ENCODE results near the gene NAA25.

Gene NAA25

DNA sequence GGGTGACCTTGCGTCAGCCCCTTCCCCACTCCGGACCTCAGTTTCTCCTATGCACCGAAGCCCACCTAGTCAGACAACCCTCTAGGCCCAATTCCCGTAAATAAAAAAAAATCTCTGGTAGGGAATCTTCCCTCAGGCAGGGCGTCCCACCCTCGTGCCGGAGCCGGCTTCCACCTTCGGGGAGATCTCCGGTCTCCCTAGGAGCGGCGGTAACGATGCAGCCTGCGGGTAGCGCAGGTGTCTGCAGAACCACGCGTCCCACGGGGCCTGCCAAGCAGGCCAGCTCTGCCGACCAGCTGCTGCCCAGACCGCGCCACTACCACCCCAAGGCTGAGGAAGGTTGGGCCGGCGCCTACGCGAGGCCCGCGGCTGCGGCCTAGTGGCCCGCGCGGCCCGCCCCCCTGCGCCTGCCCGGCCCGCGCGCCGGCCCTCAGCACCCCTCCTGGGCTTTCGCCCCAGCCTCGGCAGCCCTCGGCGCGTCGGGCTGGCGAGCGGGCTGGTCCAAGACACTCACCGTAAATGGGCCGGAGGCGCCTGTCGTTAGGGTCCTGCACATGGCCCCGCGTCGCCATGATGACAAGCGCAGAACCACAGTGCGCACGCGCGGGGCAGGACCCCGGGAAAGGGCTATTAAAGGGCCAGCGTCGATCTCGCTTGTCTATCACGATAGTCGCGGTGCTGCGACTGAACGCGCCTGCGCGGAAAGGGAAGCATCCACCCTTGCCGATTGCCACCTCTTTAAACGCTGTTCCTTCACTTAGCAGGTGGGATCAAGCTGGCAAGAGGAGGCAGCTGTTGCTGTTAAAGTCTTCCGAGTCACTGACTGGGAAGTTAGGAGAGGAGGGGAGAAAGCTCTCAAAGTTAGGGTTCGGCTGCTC, at the start of gene NAA25:
NAA25 (minus strand) TSS at position 582 of the 878 bp plus-strand sequence; CDS start at position 572, 10 bp downstream.
- peak; percentile 81 to 98 (median 88) for DNase-seq
- intact Hi-C loops (cut with DNase I): loop anchor here (2.0 to 5.0 kb wide), 2 partner anchors 96 to 279 kb away; partner anchors contain the start of genes ERP29 and TMEM116

DNA sequence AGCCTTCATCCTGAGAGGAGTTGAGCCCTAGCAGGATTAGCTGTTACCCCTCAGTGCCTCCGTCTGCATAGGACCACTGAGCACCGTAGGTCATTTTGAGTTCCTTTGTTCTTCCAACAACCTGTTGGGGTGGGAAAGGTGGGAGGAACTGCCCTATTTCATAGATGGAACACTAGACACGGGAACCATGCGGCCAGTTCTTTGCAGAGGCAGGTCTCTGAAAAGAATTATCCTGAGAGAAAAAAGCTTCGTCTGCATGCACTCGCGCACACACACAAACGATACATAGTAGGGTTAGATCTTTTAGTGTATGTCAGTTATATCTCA, 45.3 kb upstream of the NAA25 start:
- intact Hi-C loops (cut with DNase I): no loop called here
- DNase-seq: no peak

DNA sequence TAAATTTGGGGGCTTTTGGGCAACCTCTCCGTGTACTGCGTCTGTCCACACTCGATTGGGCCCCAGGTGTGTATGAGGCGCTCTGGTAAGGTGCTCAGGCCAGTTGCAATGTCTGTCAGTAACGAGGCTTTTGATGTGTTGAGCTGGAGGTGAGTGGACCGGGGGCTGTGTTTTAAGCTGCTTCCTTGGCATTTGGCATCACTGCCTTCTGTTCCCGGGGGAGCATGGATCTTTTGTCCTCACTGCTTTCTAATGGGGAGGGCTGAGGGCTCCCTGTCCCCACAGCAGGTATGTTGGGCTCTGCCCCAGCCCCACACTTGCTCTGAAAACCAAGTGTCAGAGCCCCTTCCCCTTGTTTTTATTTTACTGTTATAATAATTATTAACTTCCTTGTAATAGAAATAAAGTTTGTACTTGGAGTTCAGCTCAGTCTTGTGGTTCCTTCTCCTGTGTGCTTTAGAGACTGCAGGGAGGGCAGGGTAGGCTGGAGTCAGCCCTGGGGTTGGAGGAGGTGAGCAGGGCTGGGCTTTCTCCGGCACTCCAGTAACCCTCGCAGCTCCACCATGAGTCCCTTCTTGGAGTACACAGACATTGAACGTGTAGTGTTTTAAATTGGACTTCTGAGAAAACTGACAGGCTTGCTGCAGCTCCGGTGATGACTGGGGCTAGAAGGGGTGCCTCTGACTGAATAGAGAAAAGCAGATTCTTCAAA, 44.8 kb upstream of the NAA25 start:
- DNase-seq: peak in 1 of 10 donors; percentile 47
- intact Hi-C loops (cut with DNase I): no loop called here

DNA sequence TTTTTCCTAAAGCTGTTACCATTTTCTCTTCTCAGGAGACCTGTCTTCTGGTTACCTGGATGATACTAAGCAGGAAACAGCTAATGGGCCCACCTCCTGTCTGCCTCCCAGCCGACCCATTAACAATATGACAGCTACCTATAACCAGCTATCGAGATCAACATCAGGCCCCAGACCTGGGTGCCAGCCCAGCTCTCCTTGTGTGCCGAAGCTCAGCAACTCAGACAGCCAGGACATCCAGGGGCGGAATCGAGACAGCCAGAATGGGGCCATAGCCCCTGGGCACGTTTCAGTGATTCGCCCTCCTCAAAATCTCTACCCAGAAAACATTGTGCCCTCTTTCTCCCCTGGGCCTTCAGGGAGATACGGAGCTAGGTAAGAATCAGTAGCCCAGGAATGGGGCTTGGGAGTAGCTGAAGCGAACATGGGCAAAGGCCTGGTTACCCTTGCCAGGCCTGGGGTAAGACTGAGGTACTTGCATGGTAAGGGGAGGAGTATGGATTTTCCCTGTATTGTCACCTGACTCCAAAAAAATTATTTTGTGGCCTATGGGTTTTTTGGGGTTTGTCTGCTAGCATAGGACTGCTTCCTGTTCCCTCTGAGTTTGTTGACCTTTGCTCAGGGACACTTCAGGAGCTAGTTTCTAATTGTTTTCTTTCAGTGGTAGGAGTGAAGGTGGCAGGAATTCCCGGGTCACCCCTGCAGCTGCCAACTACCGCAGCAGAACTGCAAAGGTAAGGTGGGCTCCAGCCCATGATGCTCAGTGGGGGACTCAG, 43.4 kb upstream of the NAA25 start:
- DNase-seq: peak in 2 of 10 donors; percentile 18 to 37
- intact Hi-C loops (cut with DNase I): no loop called here

- DNase-seq: no peak
These were observed 41.0 kb upstream of the NAA25 start for GRCh38 chr12:112149596-112149995.

DNA sequence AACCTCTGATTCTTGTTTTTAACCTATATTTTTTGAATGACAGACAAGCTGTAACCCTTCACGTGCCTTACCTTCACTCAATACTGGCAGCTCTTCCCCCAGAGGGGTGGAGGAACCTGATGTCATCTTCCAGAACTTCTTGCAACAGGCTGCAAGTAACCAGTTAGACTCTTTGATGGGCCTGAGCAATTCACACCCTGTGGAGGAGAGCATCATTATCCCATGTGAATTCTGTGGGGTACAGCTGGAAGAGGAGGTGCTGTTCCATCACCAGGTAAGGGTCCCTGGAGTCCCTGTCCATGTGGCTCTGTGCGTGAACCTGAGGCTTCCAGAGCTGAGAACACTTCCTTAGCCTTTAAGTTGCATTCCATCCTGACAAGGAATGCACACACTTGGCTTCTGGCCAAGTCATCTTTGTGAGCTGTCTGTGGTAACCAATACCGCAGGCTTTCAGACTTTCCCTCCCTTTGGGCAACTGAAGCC, 39.5 kb upstream of the NAA25 start:
- DNase-seq: no peak
- intact Hi-C loops (cut with DNase I): no loop called here

More at GRCh38 chr12:112149596-112149995, 41.0 kb upstream of the NAA25 start:
- intact Hi-C loops (cut with DNase I): no loop called here

GRCh38 chr12:112146123-112146522, 37.5 kb upstream of the NAA25 start:
- no peak for DNase-seq
- intact Hi-C loops (cut with DNase I): no loop called here

DNA sequence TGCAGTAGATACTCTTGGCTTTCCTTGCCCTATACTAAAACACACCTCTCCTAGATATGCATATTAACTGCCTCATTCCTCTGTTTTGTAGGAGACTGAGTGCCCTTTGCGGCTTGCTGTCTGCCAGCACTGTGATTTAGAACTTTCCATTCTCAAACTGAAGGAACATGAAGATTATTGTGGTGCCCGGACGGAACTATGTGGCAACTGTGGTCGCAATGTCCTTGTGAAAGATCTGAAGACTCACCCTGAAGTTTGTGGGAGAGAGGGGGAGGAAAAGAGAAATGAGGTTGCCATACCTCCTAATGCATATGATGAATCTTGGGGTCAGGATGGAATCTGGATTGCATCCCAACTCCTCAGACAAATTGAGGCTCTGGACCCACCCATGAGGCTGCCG, 32.1 kb upstream of the NAA25 start:
- DNase-seq: no peak
- intact Hi-C loops (cut with DNase I): no loop called here

- no peak for DNase-seq
- intact Hi-C loops (cut with DNase I): no loop called here
These were observed 26.1 kb upstream of the NAA25 start for GRCh38 chr12:112134731-112135130.

DNA sequence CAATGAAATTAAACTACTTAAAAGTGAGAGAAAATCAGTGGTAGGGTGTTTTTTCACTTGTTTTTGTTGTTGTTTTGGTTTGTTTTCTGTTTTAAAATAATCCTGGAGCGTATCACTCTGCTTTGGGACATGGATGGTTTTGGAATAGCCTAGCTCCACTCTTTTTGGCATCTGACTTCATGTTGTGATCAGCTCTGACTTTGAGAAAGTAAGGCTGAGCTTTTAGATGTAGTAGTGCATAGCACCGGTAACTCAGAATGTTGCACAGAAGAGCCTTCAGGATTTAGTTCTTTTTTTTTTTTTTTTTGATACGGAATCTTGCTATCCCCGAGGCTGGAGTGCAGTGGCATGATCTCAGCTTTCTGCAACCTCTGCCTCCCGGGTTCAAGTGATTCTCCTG, 24.8 kb upstream of the NAA25 start:
- intact Hi-C loops (cut with DNase I): no loop called here
- no peak for DNase-seq

DNA sequence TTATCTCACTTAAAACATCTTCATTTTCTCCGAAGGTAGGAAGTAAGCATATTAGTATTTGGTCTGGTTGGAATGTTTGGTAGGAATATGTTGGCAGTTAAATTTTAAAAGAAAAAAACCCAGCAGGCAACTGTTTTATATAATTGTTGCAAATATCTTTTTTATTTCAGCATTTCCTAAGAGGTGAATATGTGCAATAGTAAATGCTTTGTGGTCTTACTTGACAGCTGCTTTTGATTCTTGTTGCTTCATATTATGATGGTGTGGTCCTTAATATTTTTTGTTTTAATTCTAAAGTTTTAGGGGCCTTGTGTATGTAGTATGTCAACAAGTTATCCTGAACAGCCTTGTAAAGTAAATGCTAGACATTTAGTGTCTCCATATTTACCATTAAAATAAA, 23.1 kb upstream of the NAA25 start:
- intact Hi-C loops (cut with DNase I): no loop called here
- DNase-seq: no peak

GRCh38 chr12:112130441-112130998, 21.9 kb upstream of the NAA25 start:
- intact Hi-C loops (cut with DNase I): no loop called here
- no peak for DNase-seq

GRCh38 chr12:112126911-112127310, 18.3 kb upstream of the NAA25 start:
- intact Hi-C loops (cut with DNase I): loop anchor here (5.0 kb wide), 1 partner anchor 255 kb away; the partner anchor contains the start of gene HECTD4
- no peak for DNase-seq

DNA sequence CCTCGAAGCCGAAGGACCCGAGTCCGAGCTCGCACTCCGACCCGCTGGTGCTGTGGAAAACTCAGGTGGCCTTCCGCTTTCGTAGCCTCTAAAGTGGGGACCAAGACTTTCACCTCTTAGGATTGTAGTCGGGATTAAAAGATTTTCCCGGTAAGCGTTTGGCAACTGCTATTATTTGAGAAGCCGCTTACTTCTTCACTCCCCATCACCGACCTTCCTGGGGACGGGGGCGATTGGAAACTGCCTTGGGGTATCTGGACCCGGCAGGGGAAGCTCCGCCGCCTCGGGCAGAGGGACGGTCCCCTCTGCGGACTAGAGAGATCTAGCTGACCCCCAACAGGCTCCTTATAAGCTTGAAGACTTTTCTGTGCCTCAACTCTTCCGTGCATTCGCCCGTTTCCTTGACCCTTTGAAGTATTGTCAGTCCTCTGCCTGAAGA, 17.4 kb upstream of the NAA25 start:
- peak in 1 of 10 donors; percentile 41 for DNase-seq
- intact Hi-C loops (cut with DNase I): loop anchor here (5.0 kb wide), 1 partner anchor 256 kb away; the partner anchor contains the start of gene HECTD4

- DNase-seq: peak; percentile 98 to 100 (median 98)
- intact Hi-C loops (cut with DNase I): loop anchor here (5.0 kb wide), 1 partner anchor 257 kb away; the partner anchor contains the start of gene HECTD4
These were observed 16.8 kb upstream of the NAA25 start, which contains the start of gene TRAFD1 for GRCh38 chr12:112125250-112125999. TSS of gene TRAFD1 (plus strand) at chr12:112125560. CDS start at chr12:112130523, 4,963 bp downstream.

GRCh38 chr12:112124918-112125249, 16.3 kb upstream of the NAA25 start:
- intact Hi-C loops (cut with DNase I): loop anchor here (5.0 kb wide), 1 partner anchor 257 kb away; the partner anchor contains the start of gene HECTD4
- DNase-seq: no peak

DNA sequence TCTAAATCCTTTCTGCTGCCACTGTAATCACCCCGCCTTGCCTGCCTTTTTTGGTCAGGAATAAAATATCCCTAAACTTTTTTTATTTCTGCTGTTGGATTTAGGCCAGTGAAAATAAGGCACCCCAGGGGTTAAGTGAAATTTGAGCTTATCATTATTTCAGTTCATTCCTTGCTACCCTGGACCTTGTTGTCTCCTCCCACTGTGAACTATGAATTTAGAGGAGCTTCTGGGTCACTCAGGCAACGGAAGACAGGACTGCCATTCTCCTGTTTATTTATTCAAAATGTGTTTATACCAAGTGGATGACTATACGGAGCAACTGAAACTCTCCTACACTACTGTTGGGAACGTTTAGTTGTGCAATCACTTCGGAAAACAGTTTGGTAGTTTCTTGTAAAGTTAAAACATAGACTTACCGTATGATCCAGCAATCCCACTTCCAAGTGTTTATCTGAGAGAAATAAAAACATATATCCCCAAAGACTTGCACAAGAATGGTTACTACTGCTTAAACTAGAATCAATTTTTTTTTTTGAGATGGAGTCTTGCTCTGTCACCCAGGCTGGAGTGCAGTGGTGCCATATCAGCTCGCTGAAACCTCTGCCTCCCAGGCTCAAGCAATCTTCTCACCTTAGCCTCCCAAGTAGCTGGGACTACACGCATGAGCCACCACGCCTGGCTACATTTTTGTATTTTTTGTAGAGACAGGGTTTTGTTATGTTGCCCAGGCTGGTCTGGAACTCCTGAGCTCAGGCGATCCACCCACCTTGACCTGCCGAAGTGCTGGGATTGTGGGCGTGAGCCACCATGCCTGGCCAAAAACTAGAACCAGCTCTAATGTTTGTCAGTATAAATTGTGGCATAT, 14.5 kb upstream of the NAA25 start:
- intact Hi-C loops (cut with DNase I): no loop called here
- DNase-seq: peak in 1 of 10 donors; percentile 26

Measured in posterior cingulate gyrus (tissue), 11 donors.